HCT116 (cell line): ENCODE measurements around the gene ICAM4. TPM values are rescaled to one million over a fixed set of nuclear protein-coding genes. Genes with fewer than 3 reads are reported as not detected.

Source experiments
- ATAC-seq: fragments of 200-7000 bp; cut with Tn5 transposase; 2 replicates; pipeline ENCODE4 v1.9.1; 2020; ENCODE audit warnings: mild to moderate bottlenecking, moderate library complexity
- BruUV-seq: library from RNA; stranded (reverse); fragments of 400-500 nt; replicated peaks from 2 replicates; lab custom pipeline; 2021; lab: Mats Ljungman, UMichigan
- CTCF ChIA-PET: fragments of 300-600 bp; sonication (Branson Sonifier 250); formaldehyde crosslinking; loops from one replicate; lab custom pipeline; 2021; ENCODE audit warnings: antibody characterized with exemption; lab: Charles Lee
- POLR2A ChIA-PET: fragments of 300-600, 350-600 bp; sonication (Branson Sonifier 250); formaldehyde crosslinking; loops from one replicate; lab custom pipeline; 2021; ENCODE audit warnings: antibody characterized with exemption; lab: Charles Lee
- RAD21 ChIA-PET, 2 experiments: fragments of 300-600 bp; sonication (Branson Sonifier 250); formaldehyde crosslinking; loops; one replicate each; lab custom pipeline; 2023; ENCODE audit warnings: low total read pairs in 2 of 2; ENCODE audit not compliant: uncharacterized antibody in 2 of 2, unreplicated experiment in 2 of 2, low non-redundant PET in 1 of 2; lab: Charles Lee
- DNase-seq: peaks from one replicate; pipeline ENCODE4 v3.0.0-alpha.2; 2010; ENCODE audit warnings: low read depth, low spot score
- H2AFZ ChIP-seq: fragments of 200-600 bp; shearing (Covaris generic), sonication (generic); 2 replicates; pipeline ENCODE4 v1.6.1; 2017; ENCODE audit warnings: low read depth, mixed run types, mixed read lengths, antibody characterized with exemption, low read length; ENCODE audit not compliant: poor library complexity, severe bottlenecking
- H3K27ac ChIP-seq: 2 replicates; pipeline ENCODE4 v1.5.1; 2012; ENCODE audit warnings: low read depth, low read length
- H3K27me3 ChIP-seq: fragments of 200-600 bp; sonication (generic); 2 replicates; pipeline ENCODE4 v1.6.1; 2016; ENCODE audit warnings: mixed run types, low read length, mixed read lengths; ENCODE audit not compliant: insufficient read depth
- H3K36me3 ChIP-seq, 2 experiments: fragments of 200-500 bp in 1 of 2; fragments of 200-600 bp in 1 of 2; sonication (Bioruptor generic) in 1 of 2; sonication (generic) in 1 of 2; 2 replicates each; pipeline versions ENCODE4 v1.5.1 to v1.6.1; 2014 to 2016; ENCODE audit warnings: low read length in 2 of 2, inconsistent platforms in 1 of 2, mixed read lengths in 1 of 2, mixed run types in 1 of 2; ENCODE audit not compliant: insufficient read depth in 2 of 2, control insufficient read depth in 1 of 2
- H3K4me1 ChIP-seq, 2 experiments: fragments of 200-600 bp in 1 of 2; sonication (generic) in 1 of 2; 2 replicates each; pipeline versions ENCODE4 v1.5.1 to v1.6.1; 2012 to 2017; ENCODE audit warnings: low read length in 2 of 2, inconsistent platforms in 1 of 2, mild to moderate bottlenecking in 1 of 2, mixed read lengths in 1 of 2, mixed run types in 1 of 2, moderate library complexity in 1 of 2; ENCODE audit not compliant: insufficient read depth in 2 of 2, control insufficient read depth in 1 of 2
- H3K4me2 ChIP-seq: fragments of 200-600 bp; sonication (generic); 2 replicates; pipeline ENCODE4 v1.6.1; 2017; ENCODE audit warnings: mixed run types, low read length, mixed read lengths
- H3K4me3 ChIP-seq, 2 experiments: fragments of 200-600 bp in 1 of 2; sonication (generic) in 1 of 2; replicated peaks in 1 of 2; 2 replicates each; pipeline ENCODE4 v1.5.1; 2011 to 2016; ENCODE audit warnings: low read length in 2 of 2, control low read depth in 1 of 2, low read depth in 1 of 2, mild to moderate bottlenecking in 1 of 2, mixed read lengths in 1 of 2, mixed run types in 1 of 2
- H3K79me2 ChIP-seq: fragments of 200-600 bp; sonication (generic); 2 replicates; pipeline ENCODE4 v1.6.1; 2017; ENCODE audit warnings: mild to moderate bottlenecking, mixed run types, low read length, moderate library complexity, mixed read lengths; ENCODE audit not compliant: insufficient read depth
- H3K9ac ChIP-seq: fragments of 200-600 bp; sonication (generic); 2 replicates; pipeline ENCODE4 v1.6.1; 2016; ENCODE audit warnings: low read length, mixed read lengths
- H3K9me2 ChIP-seq: fragments of 200-600 bp; sonication (generic), shearing (Covaris generic); 2 replicates; pipeline ENCODE4 v1.6.1; 2017; ENCODE audit warnings: mixed run types, mild to moderate bottlenecking, moderate library complexity; ENCODE audit not compliant: insufficient read depth
- H3K9me3 ChIP-seq, 2 experiments: fragments of 200-500 bp in 1 of 2; fragments of 200-600 bp in 1 of 2; sonication (Bioruptor generic) in 1 of 2; sonication (generic) in 1 of 2; 2 replicates each; pipeline ENCODE4 v1.6.1; 2014 to 2017; ENCODE audit warnings: low read length in 2 of 2, mixed read lengths in 2 of 2, inconsistent platforms in 1 of 2, low read depth in 1 of 2, mild to moderate bottlenecking in 1 of 2, mixed run types in 1 of 2, moderate library complexity in 1 of 2; ENCODE audit not compliant: control insufficient read depth in 1 of 2, insufficient read depth in 1 of 2
- H4K20me1 ChIP-seq: fragments of 200-600 bp; sonication (generic), shearing (Covaris generic); 2 replicates; pipeline ENCODE4 v1.6.1; 2017; ENCODE audit warnings: mixed run types, mild to moderate bottlenecking, moderate library complexity; ENCODE audit not compliant: insufficient read depth
- EZH2phosphoT487 ChIP-seq: fragments of 200-600 bp; IDR thresholded peaks from 2 replicates; pipeline ENCODE4 v1.6.1; 2018; ENCODE audit warnings: antibody characterized with exemption, borderline replicate concordance
- POLR2A ChIP-seq: IDR thresholded peaks from 2 replicates; pipeline ENCODE4 v1.7.0; 2011; ENCODE audit warnings: borderline replicate concordance; ENCODE audit not compliant: insufficient read depth, insufficient read length; ENCODE audit errors: extremely low read depth
- RAD21 ChIP-seq: IDR thresholded peaks from 2 replicates; pipeline ENCODE4 v1.6.1; 2012; ENCODE audit warnings: low read depth, mild to moderate bottlenecking
- REST ChIP-seq: IDR thresholded peaks from 2 replicates; pipeline ENCODE4 v1.6.1; 2012; ENCODE audit warnings: low read depth
- SRF ChIP-seq: IDR thresholded peaks from 2 replicates; pipeline ENCODE4 v1.6.1; 2012; ENCODE audit warnings: low read depth
- YY1 ChIP-seq: IDR thresholded peaks from 2 replicates; pipeline ENCODE4 v1.6.1; 2011; ENCODE audit warnings: low read length, low read depth, moderate library complexity, mild to moderate bottlenecking; ENCODE audit not compliant: insufficient replicate concordance; ENCODE audit errors: extremely low read depth
- ZFX ChIP-seq: fragments of 450-650 bp; IDR thresholded peaks from 2 replicates; pipeline ENCODE4 v1.6.1; 2017
- intact Hi-C: fragments of 100-400 bp; cut with micrococcal nuclease; formaldehyde crosslinking; loops from 2 replicates; pipeline ENCODE4 v1.10.0; 2022
- total RNA-seq: library from RNA; stranded (reverse); gene quantifications from one replicate; pipeline ENCODE4 v1.2.1, GENCODE V29; 2021; ENCODE audit not compliant: unreplicated experiment
- TF ChIP-seq, protein P1 (sequence below), 3 experiments: fragments of 200-600 bp in 1 of 3; sonication (generic) in 1 of 3; IDR thresholded peaks in 2 of 3; conservative IDR thresholded peaks in 1 of 3; 2 replicates each; pipeline ENCODE4 v1.5.1; 2012 to 2017; ENCODE audit warnings: low read depth in 2 of 3, low read length in 2 of 3, antibody characterized with exemption in 1 of 3, borderline replicate concordance in 1 of 3, control low read depth in 1 of 3, mild to moderate bottlenecking in 1 of 3, mixed read lengths in 1 of 3, mixed run types in 1 of 3, moderate library complexity in 1 of 3; ENCODE audit not compliant: insufficient read depth in 1 of 3

The ICAM4 gene
- total RNA-seq, 1 experiment from 2014 or later = not detected

GRCh38 chr19:10291554-10292205, 4.9 kb downstream of the ICAM4 start:
- DNase-seq (no peak), ATAC-seq (peak; percentile 0; the same call in 1 of the 2 replicates)
- no peaks in the 10 kb centered on the region for H3K9me2 ChIP-seq
- TF ChIP-seq RAD21 (no peak), YY1 (no peak), ZFX (no peak), SRF (no peak), EZH2phosphoT487 (no peak), REST (no peak), POLR2A (no peak)
- TF ChIP-seq, protein P1, sequence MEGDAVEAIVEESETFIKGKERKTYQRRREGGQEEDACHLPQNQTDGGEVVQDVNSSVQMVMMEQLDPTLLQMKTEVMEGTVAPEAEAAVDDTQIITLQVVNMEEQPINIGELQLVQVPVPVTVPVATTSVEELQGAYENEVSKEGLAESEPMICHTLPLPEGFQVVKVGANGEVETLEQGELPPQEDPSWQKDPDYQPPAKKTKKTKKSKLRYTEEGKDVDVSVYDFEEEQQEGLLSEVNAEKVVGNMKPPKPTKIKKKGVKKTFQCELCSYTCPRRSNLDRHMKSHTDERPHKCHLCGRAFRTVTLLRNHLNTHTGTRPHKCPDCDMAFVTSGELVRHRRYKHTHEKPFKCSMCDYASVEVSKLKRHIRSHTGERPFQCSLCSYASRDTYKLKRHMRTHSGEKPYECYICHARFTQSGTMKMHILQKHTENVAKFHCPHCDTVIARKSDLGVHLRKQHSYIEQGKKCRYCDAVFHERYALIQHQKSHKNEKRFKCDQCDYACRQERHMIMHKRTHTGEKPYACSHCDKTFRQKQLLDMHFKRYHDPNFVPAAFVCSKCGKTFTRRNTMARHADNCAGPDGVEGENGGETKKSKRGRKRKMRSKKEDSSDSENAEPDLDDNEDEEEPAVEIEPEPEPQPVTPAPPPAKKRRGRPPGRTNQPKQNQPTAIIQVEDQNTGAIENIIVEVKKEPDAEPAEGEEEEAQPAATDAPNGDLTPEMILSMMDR (IDR thresholded peaks at IDR 0.05 in 2 of 3, conservative IDR thresholded peaks at IDR 0.05 in 1 of 3; ENCODE audit: borderline replicate concordance in 1 of 3, insufficient read depth in 1 of 3, low read depth in 2 of 3, low read length in 2 of 3) = no peak
- no peaks in the 10 kb centered on the region for H3K9me3 ChIP-seq
- peak overlapping the region; percentile 77 to 91 for H3K4me3 ChIP-seq
- H3K4me1 ChIP-seq = peaks cover 13 to 49% of the 10 kb centered on the region in 2 experiments
- H4K20me1 ChIP-seq = no peaks in the 10 kb centered on the region
- CTCF ChIA-PET = interaction anchor here (0.6 to 1.0 kb wide), 5 partner anchors 33 to 126 kb away, joined by 3 to 4 read pairs (median 3); no protein-coding TSS in a partner anchor
- peak overlapping the region; percentile 94 for H3K9ac ChIP-seq
- intact Hi-C loops = no loop called here
- TSS peak; percentile 31 for BruUV-seq
- no peak overlapping the region for H2AFZ ChIP-seq
- RAD21 ChIA-PET = no interaction called here
- H3K36me3 ChIP-seq = peaks cover 2 to 23% of the 10 kb centered on the region in 2 experiments; a peak in 2 of 4 replicates
- peak overlapping the region; percentile 76 for H3K27ac ChIP-seq
- H3K27me3 ChIP-seq = no peaks in the 10 kb centered on the region
- POLR2A ChIA-PET = interaction anchor here (0.6 to 0.7 kb wide), 2 partner anchors 42 to 43 kb away, joined by 3 to 4 read pairs; partner anchors contain the start of gene RAVER1
- H3K4me2 ChIP-seq = peak overlapping the region; percentile 100
- H3K79me2 ChIP-seq = peaks cover 16% of the 10 kb centered on the region; the same call in 1 of the 2 replicates
